Measurements from ENCODE around the gene KCNK2.

Gene KCNK2

GRCh38 chr1:215256936-215257679 is 174.6 kb downstream of the KCNK2 start:
- Histone ChIP-seq H3K9ac (ENCODE audit: low read length) (no peak overlapping the region), H3K4me3 (ENCODE audit: low read length) (no peak overlapping the region), H3K27me3 (replicated peaks; ENCODE audit: control insufficient read depth, insufficient read depth, low read length) (no peaks in the 10 kb centered on the region), H3K36me3 (ENCODE audit: control insufficient read depth, insufficient read depth, low read length, severe bottlenecking) (no peaks in the 10 kb centered on the region), H3K4me1 (ENCODE audit: control insufficient read depth, insufficient read depth, low read length) (peaks cover 10% of the 10 kb centered on the region), H3K9me3 (ENCODE audit: control insufficient read depth, low read length) (no peaks in the 10 kb centered on the region)
- peak; percentile 50 for DNase-seq (ENCODE audit: low read depth)

DNA sequence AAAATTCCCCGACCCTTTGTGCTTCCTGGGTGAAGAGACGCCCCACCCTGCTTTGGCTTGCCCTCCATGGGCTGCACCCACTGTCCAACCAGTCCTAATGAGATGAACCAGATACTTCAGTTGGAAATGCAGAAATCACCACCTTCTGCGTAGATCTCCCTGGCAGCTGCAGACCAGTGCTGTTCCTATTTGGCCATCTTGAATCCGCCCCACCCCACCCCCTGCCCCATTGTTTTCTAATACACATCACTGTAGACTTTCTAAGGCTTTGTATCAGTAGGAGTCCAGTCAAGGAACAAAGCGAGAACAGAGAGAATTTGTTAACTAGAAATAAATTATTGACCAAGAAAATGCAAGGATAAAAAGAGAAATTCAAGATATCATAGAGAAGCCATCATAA is 178.2 kb downstream of the KCNK2 start:
- DNase-seq (ENCODE audit: low read depth): no peak
- H3K9ac ChIP-seq (ENCODE audit: low read length): no peak overlapping the region
- no peak overlapping the region for H3K4me3 ChIP-seq (ENCODE audit: low read length)
- H3K4me1 ChIP-seq (ENCODE audit: control insufficient read depth, insufficient read depth, low read length): peaks cover 10% of the 10 kb centered on the region
- no peaks in the 10 kb centered on the region for H3K27me3 ChIP-seq (replicated peaks; ENCODE audit: control insufficient read depth, insufficient read depth, low read length)
- H3K36me3 ChIP-seq (ENCODE audit: control insufficient read depth, insufficient read depth, low read length, severe bottlenecking): no peaks in the 10 kb centered on the region
- no peaks in the 10 kb centered on the region for H3K9me3 ChIP-seq (ENCODE audit: control insufficient read depth, low read length)

- Histone ChIP-seq H3K9me3 (ENCODE audit: control insufficient read depth, low read length) (no peaks in the 10 kb centered on the region), H3K27me3 (replicated peaks; ENCODE audit: control insufficient read depth, insufficient read depth, low read length) (no peaks in the 10 kb centered on the region), H3K36me3 (ENCODE audit: control insufficient read depth, insufficient read depth, low read length, severe bottlenecking) (no peaks in the 10 kb centered on the region), H3K9ac (ENCODE audit: low read length) (no peak overlapping the region), H3K4me3 (ENCODE audit: low read length) (no peak overlapping the region), H3K4me1 (ENCODE audit: control insufficient read depth, insufficient read depth, low read length) (peaks cover 5% of the 10 kb centered on the region)
- no peak for DNase-seq (ENCODE audit: low read depth)
These were observed 179.6 kb downstream of the KCNK2 start for GRCh38 chr1:215262106-215262505.

GRCh38 chr1:215263636-215264035 is 181.1 kb downstream of the KCNK2 start:
- no peaks in the 10 kb centered on the region for H3K27me3 ChIP-seq (replicated peaks; ENCODE audit: control insufficient read depth, insufficient read depth, low read length)
- DNase-seq (ENCODE audit: low read depth): no peak
- H3K9me3 ChIP-seq (ENCODE audit: control insufficient read depth, low read length): no peaks in the 10 kb centered on the region
- H3K36me3 ChIP-seq (ENCODE audit: control insufficient read depth, insufficient read depth, low read length, severe bottlenecking): no peaks in the 10 kb centered on the region
- H3K9ac ChIP-seq (ENCODE audit: low read length): no peak overlapping the region
- H3K4me1 ChIP-seq (ENCODE audit: control insufficient read depth, insufficient read depth, low read length): no peaks in the 10 kb centered on the region
- no peak overlapping the region for H3K4me3 ChIP-seq (ENCODE audit: low read length)

GRCh38 chr1:215264649-215265048 is 182.1 kb downstream of the KCNK2 start:
- H3K4me3 ChIP-seq (ENCODE audit: low read length): no peak overlapping the region
- no peak overlapping the region for H3K9ac ChIP-seq (ENCODE audit: low read length)
- H3K9me3 ChIP-seq (ENCODE audit: control insufficient read depth, low read length): no peaks in the 10 kb centered on the region
- H3K4me1 ChIP-seq (ENCODE audit: control insufficient read depth, insufficient read depth, low read length): no peaks in the 10 kb centered on the region
- H3K36me3 ChIP-seq (ENCODE audit: control insufficient read depth, insufficient read depth, low read length, severe bottlenecking): no peaks in the 10 kb centered on the region
- no peaks in the 10 kb centered on the region for H3K27me3 ChIP-seq (replicated peaks; ENCODE audit: control insufficient read depth, insufficient read depth, low read length)
- no peak for DNase-seq (ENCODE audit: low read depth)

GRCh38 chr1:215267495-215267894 is 185.0 kb downstream of the KCNK2 start:
- H3K36me3 ChIP-seq (ENCODE audit: control insufficient read depth, insufficient read depth, low read length, severe bottlenecking): no peaks in the 10 kb centered on the region
- no peaks in the 10 kb centered on the region for H3K9me3 ChIP-seq (ENCODE audit: control insufficient read depth, low read length)
- H3K4me3 ChIP-seq (ENCODE audit: low read length): no peak overlapping the region
- DNase-seq (ENCODE audit: low read depth): peak; percentile 49
- H3K4me1 ChIP-seq (ENCODE audit: control insufficient read depth, insufficient read depth, low read length): no peaks in the 10 kb centered on the region
- H3K27me3 ChIP-seq (replicated peaks; ENCODE audit: control insufficient read depth, insufficient read depth, low read length): no peaks in the 10 kb centered on the region
- no peak overlapping the region for H3K9ac ChIP-seq (ENCODE audit: low read length)

DNA sequence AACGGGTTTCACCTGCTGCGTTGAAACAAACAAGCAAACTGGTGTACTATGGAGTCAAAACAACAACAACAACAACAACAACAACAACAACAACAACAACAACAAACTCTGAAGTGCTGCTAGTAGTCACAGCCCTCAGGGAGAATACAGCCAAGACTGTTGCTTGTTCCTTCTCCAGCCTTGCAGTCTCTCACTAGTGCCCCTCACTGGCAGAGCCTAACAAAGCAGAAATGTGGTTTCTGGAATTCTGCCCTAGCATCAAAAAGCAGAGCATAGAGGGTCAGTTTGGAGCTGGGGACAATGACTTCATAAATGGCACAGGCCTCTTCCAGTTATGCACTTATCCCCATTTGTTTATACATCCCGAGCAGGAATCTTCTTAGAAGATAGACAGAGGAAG is 187.4 kb downstream of the KCNK2 start:
- peaks cover 14% of the 10 kb centered on the region for H3K4me1 ChIP-seq (ENCODE audit: control insufficient read depth, insufficient read depth, low read length)
- no peaks in the 10 kb centered on the region for H3K36me3 ChIP-seq (ENCODE audit: control insufficient read depth, insufficient read depth, low read length, severe bottlenecking)
- DNase-seq (ENCODE audit: low read depth): no peak
- no peaks in the 10 kb centered on the region for H3K27me3 ChIP-seq (replicated peaks; ENCODE audit: control insufficient read depth, insufficient read depth, low read length)
- H3K9ac ChIP-seq (ENCODE audit: low read length): no peak overlapping the region
- no peaks in the 10 kb centered on the region for H3K9me3 ChIP-seq (ENCODE audit: control insufficient read depth, low read length)
- H3K4me3 ChIP-seq (ENCODE audit: low read length): no peak overlapping the region

- H3K27me3 ChIP-seq (replicated peaks; ENCODE audit: control insufficient read depth, insufficient read depth, low read length): no peaks in the 10 kb centered on the region
- H3K4me3 ChIP-seq (ENCODE audit: low read length): no peak overlapping the region
- no peaks in the 10 kb centered on the region for H3K36me3 ChIP-seq (ENCODE audit: control insufficient read depth, insufficient read depth, low read length, severe bottlenecking)
- H3K9me3 ChIP-seq (ENCODE audit: control insufficient read depth, low read length): no peaks in the 10 kb centered on the region
- peaks cover 14% of the 10 kb centered on the region for H3K4me1 ChIP-seq (ENCODE audit: control insufficient read depth, insufficient read depth, low read length)
- DNase-seq (ENCODE audit: low read depth): peak; percentile 76
- H3K9ac ChIP-seq (ENCODE audit: low read length): no peak overlapping the region
These were observed 191.4 kb downstream of the KCNK2 start for GRCh38 chr1:215273838-215274516.

- peak; percentile 44 for DNase-seq (ENCODE audit: low read depth)
- no peaks in the 10 kb centered on the region for H3K9me3 ChIP-seq (ENCODE audit: control insufficient read depth, low read length)
- H3K4me3 ChIP-seq (ENCODE audit: low read length): no peak overlapping the region
- H3K4me1 ChIP-seq (ENCODE audit: control insufficient read depth, insufficient read depth, low read length): peaks cover 14% of the 10 kb centered on the region
- no peak overlapping the region for H3K9ac ChIP-seq (ENCODE audit: low read length)
- H3K36me3 ChIP-seq (ENCODE audit: control insufficient read depth, insufficient read depth, low read length, severe bottlenecking): no peaks in the 10 kb centered on the region
- H3K27me3 ChIP-seq (replicated peaks; ENCODE audit: control insufficient read depth, insufficient read depth, low read length): no peaks in the 10 kb centered on the region
These were observed 194.0 kb downstream of the KCNK2 start for GRCh38 chr1:215276582-215276981.

- Histone ChIP-seq H3K4me3 (ENCODE audit: low read length) (no peak overlapping the region), H3K36me3 (ENCODE audit: control insufficient read depth, insufficient read depth, low read length, severe bottlenecking) (no peaks in the 10 kb centered on the region), H3K9me3 (ENCODE audit: control insufficient read depth, low read length) (no peaks in the 10 kb centered on the region), H3K9ac (ENCODE audit: low read length) (no peak overlapping the region), H3K27me3 (replicated peaks; ENCODE audit: control insufficient read depth, insufficient read depth, low read length) (no peaks in the 10 kb centered on the region), H3K4me1 (ENCODE audit: control insufficient read depth, insufficient read depth, low read length) (peaks cover 14% of the 10 kb centered on the region)
- DNase-seq (ENCODE audit: low read depth): peak; percentile 65
These were observed 195.0 kb downstream of the KCNK2 start for GRCh38 chr1:215277532-215277931.

DNA sequence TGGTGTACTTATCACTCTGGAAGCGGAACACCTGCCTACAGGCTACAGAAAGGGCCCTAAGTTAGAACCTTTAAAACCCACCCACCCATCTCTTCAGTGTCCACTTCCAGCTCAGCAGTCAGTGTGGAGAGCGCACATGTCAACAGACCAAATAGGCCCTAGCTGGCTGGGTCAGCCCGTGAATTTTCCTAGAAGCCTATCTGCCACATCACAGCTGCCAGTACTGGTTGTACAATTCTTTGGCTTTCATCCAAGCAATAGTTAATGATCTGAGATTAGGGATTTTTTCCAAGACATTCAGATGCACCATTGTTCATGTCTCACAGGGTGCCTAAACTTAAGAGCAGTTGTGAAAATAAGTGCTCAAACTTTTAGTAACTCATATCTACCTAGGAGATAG is 197.1 kb downstream of the KCNK2 start:
- H3K36me3 ChIP-seq (ENCODE audit: control insufficient read depth, insufficient read depth, low read length, severe bottlenecking): no peaks in the 10 kb centered on the region
- no peak overlapping the region for H3K9ac ChIP-seq (ENCODE audit: low read length)
- no peaks in the 10 kb centered on the region for H3K9me3 ChIP-seq (ENCODE audit: control insufficient read depth, low read length)
- no peak for DNase-seq (ENCODE audit: low read depth)
- H3K4me1 ChIP-seq (ENCODE audit: control insufficient read depth, insufficient read depth, low read length): peaks cover under 1% of the 10 kb centered on the region
- no peaks in the 10 kb centered on the region for H3K27me3 ChIP-seq (replicated peaks; ENCODE audit: control insufficient read depth, insufficient read depth, low read length)
- no peak overlapping the region for H3K4me3 ChIP-seq (ENCODE audit: low read length)

Data from adipocyte (in vitro differentiated cells).